Sigmoid colon (tissue), 7 donors: ENCODE measurements around the gene TBL1XR1. TPM values are rescaled to one million over a fixed set of nuclear protein-coding genes. Genes with fewer than 3 reads are reported as not detected.

Source experiments
- DNase-seq: peaks from one replicate; pipeline ENCODE4 v3.0.0-alpha.2; 2019
- H3K27ac ChIP-seq, 4 donors: fragments of 200-600 bp; sonication (generic); one replicate each; pipeline ENCODE4 v1.5.1; 2016 to 2019; ENCODE audit warnings: mild to moderate bottlenecking in 1 of 4
- H3K27me3 ChIP-seq, 3 donors: fragments of 200-600 bp; sonication (generic); one replicate each; pipeline ENCODE4 v1.5.1; 2019; ENCODE audit warnings: mild to moderate bottlenecking in 1 of 3
- H3K36me3 ChIP-seq, 4 donors: fragments of 200-600 bp; sonication (generic); one replicate each; pipeline ENCODE4 v1.5.1; 2016 to 2019
- H3K4me1 ChIP-seq, 4 donors: fragments of 200-600 bp; sonication (generic); one replicate each; pipeline ENCODE4 v1.5.1; 2017 to 2019
- H3K4me3 ChIP-seq, 4 donors: fragments of 200-600 bp; sonication (generic); one replicate each; pipeline ENCODE4 v1.5.1; 2017 to 2019; ENCODE audit warnings: mild to moderate bottlenecking in 2 of 4, moderate library complexity in 1 of 4
- H3K9me3 ChIP-seq, 4 donors: fragments of 200-600 bp in 3 of 4; sonication (generic) in 3 of 4; one replicate each; pipeline versions ENCODE4 v1.5.1 to v1.6.1; 2013 to 2019
- EP300 ChIP-seq, 4 donors: sonication (generic); formaldehyde crosslinking; IDR thresholded peaks; one replicate each; pipeline ENCODE4 v1.6.1; 2017; ENCODE audit warnings: antibody characterized with exemption in 4 of 4
- POLR2A ChIP-seq, 2 donors: fragments of 450-650 bp; IDR thresholded peaks; one replicate each; pipeline ENCODE4 v1.6.1; 2016; ENCODE audit warnings: antibody characterized with exemption in 2 of 2, mild to moderate bottlenecking in 2 of 2, moderate library complexity in 2 of 2
- POLR2AphosphoS5 ChIP-seq, 4 donors: sonication (generic); formaldehyde crosslinking; IDR thresholded peaks; one replicate each; pipeline ENCODE4 v1.6.1; 2017; ENCODE audit warnings: antibody characterized with exemption in 4 of 4
- WGBS, 2 donors: extraction: QIAGEN DNeasy Blood & Tissue Kit; methylation state at CpG; one replicate each; pipeline ENCODE4 v1.1.7; 2013; 5-methylcytosine and 5-hydroxymethylcytosine counted together
- intact Hi-C: fragments of 100-400 bp; cut with DNase I; formaldehyde crosslinking; loops from one replicate; pipeline ENCODE4 v1.15.1; 2023
- polyA plus RNA-seq, 3 donors: library from polyadenylated mRNA; stranded (reverse); fragments of 200-250 nt; gene quantifications; one replicate each; pipeline ENCODE4 v1.2.3, GENCODE V29; 2013
- total RNA-seq, 4 donors: library from RNA; depleted of rRNA; stranded (reverse); fragments of >200 nt; gene quantifications; one replicate each; pipeline ENCODE4 v1.1.0, GENCODE V29; 2016
- TF ChIP-seq, protein P1 (sequence below), 4 experiments: fragments of 450-650 bp in 3 of 4; fragments of 200-600 bp in 1 of 4; IDR thresholded peaks; one replicate each; pipeline ENCODE4 v1.5.1; 2016 to 2019; ENCODE audit warnings: antibody characterized with exemption in 4 of 4, mild to moderate bottlenecking in 3 of 4, moderate library complexity in 2 of 4
- donor health status: healthy with polysubstance abuse.
- donor health status: Bipolar disorder and iron deficiency.
- donor health status: healthy.

TBL1XR1 gene
- total and polyA plus RNA-seq, 7 donors = 20.4 to 131 (median 88.9) TPM

DNA sequence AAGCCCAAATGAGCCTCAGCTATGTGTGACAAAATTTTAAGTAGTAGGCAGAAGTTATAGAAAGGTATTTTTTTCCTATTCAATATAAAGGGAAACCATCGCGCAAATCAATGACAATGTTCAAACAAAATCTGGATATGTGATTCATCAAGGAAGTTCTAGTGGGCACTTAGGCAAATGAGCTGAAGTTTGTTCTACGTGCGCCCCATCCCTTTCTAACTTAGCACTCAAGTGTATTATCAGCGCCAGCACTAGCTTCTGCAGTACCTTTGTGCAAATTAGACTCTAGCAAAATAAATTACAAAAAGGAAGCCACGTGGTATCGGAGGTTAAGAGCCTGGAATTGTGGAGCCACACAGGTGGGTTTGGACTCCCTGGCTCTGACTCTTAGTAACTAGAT, 91.1 kb downstream of the TBL1XR1 start:
- 55 to 59% methylated on average over 7 of the region's 7 CpGs for WGBS, 2 donors
- no peak for DNase-seq
- no peak overlapping the region for H3K4me3 ChIP-seq
- H3K9me3 ChIP-seq = no peaks in the 10 kb centered on the region
- no peaks in the 10 kb centered on the region for H3K27me3 ChIP-seq
- no peak for TF ChIP-seq POLR2AphosphoS5 (IDR thresholded peaks at IDR 0.05)
- no peak for TF ChIP-seq EP300 (IDR thresholded peaks at IDR 0.05)
- TF ChIP-seq, protein P1, sequence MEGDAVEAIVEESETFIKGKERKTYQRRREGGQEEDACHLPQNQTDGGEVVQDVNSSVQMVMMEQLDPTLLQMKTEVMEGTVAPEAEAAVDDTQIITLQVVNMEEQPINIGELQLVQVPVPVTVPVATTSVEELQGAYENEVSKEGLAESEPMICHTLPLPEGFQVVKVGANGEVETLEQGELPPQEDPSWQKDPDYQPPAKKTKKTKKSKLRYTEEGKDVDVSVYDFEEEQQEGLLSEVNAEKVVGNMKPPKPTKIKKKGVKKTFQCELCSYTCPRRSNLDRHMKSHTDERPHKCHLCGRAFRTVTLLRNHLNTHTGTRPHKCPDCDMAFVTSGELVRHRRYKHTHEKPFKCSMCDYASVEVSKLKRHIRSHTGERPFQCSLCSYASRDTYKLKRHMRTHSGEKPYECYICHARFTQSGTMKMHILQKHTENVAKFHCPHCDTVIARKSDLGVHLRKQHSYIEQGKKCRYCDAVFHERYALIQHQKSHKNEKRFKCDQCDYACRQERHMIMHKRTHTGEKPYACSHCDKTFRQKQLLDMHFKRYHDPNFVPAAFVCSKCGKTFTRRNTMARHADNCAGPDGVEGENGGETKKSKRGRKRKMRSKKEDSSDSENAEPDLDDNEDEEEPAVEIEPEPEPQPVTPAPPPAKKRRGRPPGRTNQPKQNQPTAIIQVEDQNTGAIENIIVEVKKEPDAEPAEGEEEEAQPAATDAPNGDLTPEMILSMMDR (IDR thresholded peaks at IDR 0.05) = no peak
- no peak for TF ChIP-seq POLR2A (IDR thresholded peaks at IDR 0.05)
- no peak overlapping the region for H3K27ac ChIP-seq
- intact Hi-C loops = no loop called here
- no peaks in the 10 kb centered on the region for H3K36me3 ChIP-seq
- peaks cover 0 to 97% (median 62%) of the 10 kb centered on the region in 4 donors for H3K4me1 ChIP-seq

DNA sequence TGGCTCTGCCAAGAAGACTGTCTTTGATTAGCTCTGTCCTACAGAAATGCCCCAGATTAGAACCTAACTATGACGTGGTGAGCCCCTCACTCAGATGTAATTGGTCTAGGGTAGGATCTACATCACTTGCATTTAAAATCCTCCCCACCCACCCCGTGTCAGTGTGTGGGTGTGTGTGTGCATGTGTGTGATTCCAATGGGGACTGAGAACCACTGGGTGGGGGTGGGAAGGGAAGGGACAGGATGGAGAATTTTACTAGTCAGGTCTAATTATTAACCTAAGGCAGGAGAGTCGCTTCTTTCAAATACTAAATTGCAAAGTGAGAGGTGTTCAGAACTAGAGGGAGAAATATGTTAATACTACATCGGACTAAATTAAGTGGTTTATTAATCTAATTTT, 91.7 kb downstream of the TBL1XR1 start:
- no peak for TF ChIP-seq POLR2A (IDR thresholded peaks at IDR 0.05)
- TF ChIP-seq POLR2AphosphoS5 (IDR thresholded peaks at IDR 0.05) = no peak
- TF ChIP-seq EP300 (IDR thresholded peaks at IDR 0.05) = no peak
- TF ChIP-seq, protein P1 (IDR thresholded peaks at IDR 0.05) = no peak
- Histone ChIP-seq H3K27ac (no peak overlapping the region), H3K4me3 (no peak overlapping the region), H3K36me3 (no peaks in the 10 kb centered on the region), H3K9me3 (no peaks in the 10 kb centered on the region), H3K4me1 (peaks cover 0 to 91% (median 57%) of the 10 kb centered on the region in 4 donors), H3K27me3 (no peaks in the 10 kb centered on the region)
- no peak for DNase-seq
- 46 to 69% methylated on average over 4 of the region's 4 CpGs for WGBS, 2 donors
- intact Hi-C loops = no loop called here

DNA sequence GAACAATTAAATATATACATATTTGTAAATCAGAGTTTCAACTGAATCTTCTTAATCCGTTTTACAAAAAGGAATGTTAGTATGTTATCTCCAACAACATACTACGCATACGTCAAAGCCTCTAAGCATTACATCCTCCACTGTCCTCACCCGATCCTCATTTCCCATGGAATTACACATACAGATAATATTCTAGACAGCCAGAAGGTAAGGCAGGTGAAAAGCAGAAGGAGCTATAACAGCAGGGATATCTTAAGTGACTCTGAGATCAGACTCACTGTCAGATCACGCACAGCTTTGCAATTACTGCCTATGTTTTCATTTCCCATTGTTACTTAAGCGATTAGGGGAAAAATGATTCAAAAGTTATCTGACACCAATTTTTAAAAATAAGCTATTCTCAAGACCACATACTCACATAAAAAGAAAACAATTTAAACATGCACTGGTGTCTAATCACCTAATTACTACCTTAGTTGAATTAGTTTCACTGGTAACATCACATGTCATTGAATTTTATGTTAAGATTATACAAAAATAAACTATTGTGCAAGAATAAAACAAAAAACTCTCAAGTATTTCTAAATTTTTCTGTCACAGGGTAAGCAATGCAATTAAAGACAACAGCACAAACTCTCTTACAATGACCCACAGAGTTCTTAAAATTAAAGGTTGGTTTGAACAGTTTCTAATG, 92.8 kb downstream of the TBL1XR1 start:
- no peak overlapping the region for H3K27ac ChIP-seq
- peaks cover 0 to 80% (median 49%) of the 10 kb centered on the region in 4 donors for H3K4me1 ChIP-seq

DNA sequence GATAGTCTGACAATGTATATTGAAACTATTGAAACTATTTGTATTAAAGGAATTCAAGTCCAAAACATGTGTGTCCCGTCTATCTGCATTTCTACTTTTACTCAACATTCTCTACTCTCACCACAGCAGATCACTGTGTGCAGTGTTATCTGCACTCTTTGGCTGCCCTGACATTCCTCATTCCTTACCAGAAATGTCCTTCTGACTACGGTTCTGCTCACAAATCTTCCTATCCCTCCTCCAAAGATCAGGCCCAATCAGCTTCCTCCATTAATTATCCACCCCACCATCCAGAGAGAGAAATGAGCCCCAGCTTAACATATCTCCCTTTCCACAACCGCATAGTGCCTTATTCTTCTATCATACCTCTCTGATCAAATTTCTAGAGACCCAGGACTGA, 94.7 kb downstream of the TBL1XR1 start:
- DNase-seq = no peak
- H3K4me3 ChIP-seq = no peak overlapping the region
- no peaks in the 10 kb centered on the region for H3K9me3 ChIP-seq
- peaks cover 0 to 67% (median 42%) of the 10 kb centered on the region in 4 donors for H3K4me1 ChIP-seq
- TF ChIP-seq, protein P1 (IDR thresholded peaks at IDR 0.05) = no peak
- no peak for TF ChIP-seq POLR2AphosphoS5 (IDR thresholded peaks at IDR 0.05)
- no peak for TF ChIP-seq EP300 (IDR thresholded peaks at IDR 0.05)
- no peak for TF ChIP-seq POLR2A (IDR thresholded peaks at IDR 0.05)
- H3K27me3 ChIP-seq = no peaks in the 10 kb centered on the region
- intact Hi-C loops = no loop called here
- no peaks in the 10 kb centered on the region for H3K36me3 ChIP-seq
- peak overlapping the region in 1 of 4 donors; percentile 4 for H3K27ac ChIP-seq
- WGBS, 2 donors = 67 to 73% methylated on average over 3 of the region's 3 CpGs

More for the DNA sequence above, 92.8 kb downstream of the TBL1XR1 start:
- H3K27me3 ChIP-seq = no peaks in the 10 kb centered on the region
- WGBS, 2 donors = 90 to 91% methylated on average over 6 of the region's 6 CpGs
- no peak overlapping the region for H3K4me3 ChIP-seq
- intact Hi-C loops = no loop called here
- TF ChIP-seq POLR2AphosphoS5 (IDR thresholded peaks at IDR 0.05) (no peak), EP300 (IDR thresholded peaks at IDR 0.05) (no peak), POLR2A (IDR thresholded peaks at IDR 0.05) (no peak)
- TF ChIP-seq, protein P1 (IDR thresholded peaks at IDR 0.05) = no peak
- H3K36me3 ChIP-seq = no peaks in the 10 kb centered on the region
- DNase-seq = no peak
- no peaks in the 10 kb centered on the region for H3K9me3 ChIP-seq
